GM18498 (cell line): ENCODE data around the gene HIVEP3.
"Not testable (repeated sequence)": the region's sequence is repeated elsewhere in the genome, so short reads cannot be mapped to it uniquely, and the experiment has no call there.

Experiments
- ATAC-seq: cut with Tn5 transposase; IDR thresholded peaks from one replicate; pipeline ENCODE4 v1.9.1; 2021; ENCODE audit warnings: mild to moderate bottlenecking, moderate library complexity; ENCODE audit not compliant: unreplicated experiment

Gene HIVEP3

DNA sequence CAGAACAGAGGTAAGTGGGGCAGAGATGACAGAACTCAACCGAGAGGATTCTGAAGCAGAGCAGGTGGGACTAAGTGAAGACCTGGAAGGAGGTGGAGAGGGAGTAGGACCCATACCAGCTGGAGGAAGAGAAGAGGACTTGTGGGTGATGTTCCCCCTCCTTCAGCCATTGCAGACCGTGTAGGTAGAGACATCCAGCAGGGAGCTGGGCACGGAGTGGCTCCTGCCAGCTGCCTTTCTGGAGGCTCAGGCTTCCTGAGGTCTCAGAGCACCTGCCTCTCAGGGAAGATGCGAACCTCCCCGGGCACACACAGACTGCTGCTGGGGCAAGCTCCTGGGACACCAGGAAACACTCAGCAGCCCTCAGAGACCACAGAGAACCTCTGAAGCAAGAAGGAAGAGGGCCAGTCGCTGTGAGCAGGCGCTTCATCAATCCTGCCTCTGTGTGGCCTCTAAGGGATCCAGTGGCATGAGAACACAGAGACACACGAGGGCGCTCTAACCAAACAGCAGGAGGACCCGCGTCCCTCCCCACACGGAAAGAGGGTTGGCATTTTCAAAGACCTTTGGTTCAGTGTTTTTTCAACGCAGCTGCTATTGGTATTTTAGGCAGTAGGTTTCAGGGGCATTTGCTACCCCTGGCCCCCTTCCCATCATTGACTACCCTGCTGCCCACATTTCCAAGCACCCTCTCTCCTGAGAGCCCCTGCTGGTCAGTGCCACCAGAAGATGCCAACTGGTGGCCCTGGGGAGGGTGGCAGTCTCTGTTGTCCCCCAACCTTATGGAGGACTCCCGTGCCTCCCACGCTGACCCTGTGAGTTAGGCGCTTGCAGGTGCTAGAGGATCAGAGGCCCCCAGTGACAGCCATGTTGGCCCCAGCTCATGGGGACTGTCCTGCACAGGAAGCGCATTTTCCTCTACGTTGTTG, 344.7 kb downstream of the HIVEP3 start:
- ATAC-seq, result peak; percentile 69

DNA sequence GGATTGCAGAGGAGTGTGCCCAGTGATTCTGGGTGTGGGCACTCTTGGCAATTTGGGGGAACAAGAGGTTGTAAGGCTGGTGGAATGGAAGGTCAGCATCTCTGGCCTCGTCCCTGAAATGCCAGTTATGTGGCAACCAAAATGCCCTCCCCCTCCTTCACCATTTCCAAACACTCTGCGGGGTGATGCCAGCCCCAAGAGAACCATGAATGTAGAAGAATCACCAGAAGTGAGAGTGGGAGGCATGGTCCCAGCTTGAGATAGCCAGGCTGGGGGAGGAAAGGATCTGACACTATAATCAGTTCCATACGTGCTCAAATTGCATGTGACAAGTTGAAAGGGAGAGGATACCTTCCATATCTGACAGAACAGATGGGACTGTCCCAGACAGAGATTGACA, 345.5 kb downstream of the HIVEP3 start:
- ATAC-seq, result no peak

DNA sequence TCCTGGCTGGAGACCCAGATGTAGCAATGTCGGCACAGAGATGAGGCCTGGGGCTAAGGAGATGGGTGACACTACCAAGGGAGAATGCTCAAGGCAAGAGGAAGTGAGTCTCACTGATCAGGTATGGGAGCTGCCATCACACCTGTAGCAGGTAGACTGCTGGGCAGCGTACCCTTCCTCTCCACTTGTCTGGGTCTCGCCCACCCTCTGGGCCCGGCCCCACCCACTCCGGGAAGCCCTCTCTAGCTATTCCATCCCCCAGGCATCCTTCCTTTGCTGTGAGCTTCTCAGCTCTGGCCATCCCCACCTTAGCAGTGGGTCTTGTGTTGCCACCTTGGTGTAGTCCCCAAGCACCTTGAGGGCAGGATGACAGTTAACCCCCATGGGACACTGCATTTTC, 346.5 kb downstream of the HIVEP3 start:
- ATAC-seq, result no peak

DNA sequence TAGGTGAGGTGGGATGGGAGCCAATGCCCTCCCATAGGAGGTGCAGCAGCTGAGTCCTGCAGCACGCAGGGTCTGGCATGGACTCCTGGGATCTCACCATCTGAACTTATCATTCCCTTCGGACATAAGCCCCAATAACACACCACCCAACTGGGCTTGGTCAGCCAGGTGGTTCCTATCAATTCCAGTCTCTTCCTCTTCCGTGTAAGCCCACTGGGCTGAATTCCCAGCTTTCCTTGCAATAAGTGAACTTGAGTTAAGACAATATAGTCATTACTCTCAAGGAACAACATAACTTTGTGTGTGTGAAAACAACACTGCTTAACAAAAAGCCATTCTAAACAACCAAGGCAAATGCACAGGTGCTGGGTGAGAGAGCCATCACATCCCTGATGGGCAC, 347.7 kb downstream of the HIVEP3 start:
- ATAC-seq, result no peak

DNA sequence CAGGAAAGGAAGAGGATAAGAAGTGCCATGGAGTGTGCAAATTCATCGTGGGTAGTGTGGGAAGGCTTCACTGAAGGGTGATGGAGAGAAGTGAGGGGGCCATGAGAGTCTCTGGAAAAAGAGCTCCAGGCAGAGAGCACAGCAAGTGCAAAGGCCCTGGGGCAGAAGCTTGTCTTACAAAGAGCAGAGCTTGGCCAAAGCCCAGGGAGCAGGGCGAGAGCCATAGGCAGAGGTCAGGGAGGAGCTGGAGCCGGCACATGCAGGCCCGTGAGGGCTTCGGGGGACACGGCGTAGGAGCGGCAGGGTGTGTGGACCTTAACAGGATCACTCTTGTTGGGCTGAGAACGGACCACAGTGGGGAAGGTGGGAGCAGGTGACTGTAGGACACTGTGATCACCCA, 350.5 kb downstream of the HIVEP3 start:
- ATAC-seq, result no peak

DNA sequence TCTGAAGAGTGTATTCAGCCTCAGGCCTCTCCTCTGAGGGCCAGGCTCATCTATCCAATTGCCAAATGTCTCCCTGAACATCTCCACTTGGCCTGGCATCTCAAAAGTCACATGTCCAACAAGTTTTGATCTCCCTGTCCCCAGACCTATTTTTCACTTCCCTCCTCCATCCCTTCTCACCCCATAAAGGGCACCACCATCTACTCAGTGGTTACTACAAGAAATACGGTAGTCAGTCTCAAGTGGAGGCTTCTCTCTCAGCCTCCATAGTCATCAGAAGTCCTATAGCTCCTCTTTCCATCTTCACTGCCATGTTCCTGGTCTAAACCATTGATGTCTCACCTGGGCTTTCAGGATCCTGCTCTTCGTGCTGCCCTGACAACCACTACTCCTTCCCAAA, 351.8 kb downstream of the HIVEP3 start:
- no peak for ATAC-seq

DNA sequence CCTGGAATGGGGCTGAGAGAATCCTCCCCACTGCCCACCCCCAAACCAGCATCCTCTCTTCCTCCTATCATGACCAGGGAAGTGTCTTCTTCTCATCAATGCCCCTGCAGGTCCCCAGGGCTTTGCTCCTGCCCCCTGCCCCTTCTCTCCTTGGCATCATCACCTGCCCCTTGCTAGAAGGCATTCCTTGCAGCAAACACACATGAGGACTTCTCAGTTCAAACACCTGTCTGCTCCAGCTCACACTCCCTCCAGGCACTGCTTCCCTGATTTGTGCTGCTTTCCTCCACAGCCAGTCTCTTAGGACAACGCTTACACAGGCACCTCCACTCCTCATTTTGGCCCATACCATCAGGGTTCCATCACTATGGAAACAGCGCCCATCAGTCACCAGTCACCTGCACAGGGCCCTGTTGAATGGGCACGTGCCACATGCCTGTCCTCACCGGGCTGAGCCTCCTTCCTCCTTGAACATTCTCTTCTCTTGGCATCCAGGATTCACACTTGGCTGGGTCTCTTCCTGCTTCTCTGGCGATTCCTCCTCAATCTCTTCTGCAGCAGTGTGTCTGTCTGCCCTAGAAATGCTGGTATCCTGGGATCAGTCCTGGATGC, 352.3 kb downstream of the HIVEP3 start:
- no peak for ATAC-seq

DNA sequence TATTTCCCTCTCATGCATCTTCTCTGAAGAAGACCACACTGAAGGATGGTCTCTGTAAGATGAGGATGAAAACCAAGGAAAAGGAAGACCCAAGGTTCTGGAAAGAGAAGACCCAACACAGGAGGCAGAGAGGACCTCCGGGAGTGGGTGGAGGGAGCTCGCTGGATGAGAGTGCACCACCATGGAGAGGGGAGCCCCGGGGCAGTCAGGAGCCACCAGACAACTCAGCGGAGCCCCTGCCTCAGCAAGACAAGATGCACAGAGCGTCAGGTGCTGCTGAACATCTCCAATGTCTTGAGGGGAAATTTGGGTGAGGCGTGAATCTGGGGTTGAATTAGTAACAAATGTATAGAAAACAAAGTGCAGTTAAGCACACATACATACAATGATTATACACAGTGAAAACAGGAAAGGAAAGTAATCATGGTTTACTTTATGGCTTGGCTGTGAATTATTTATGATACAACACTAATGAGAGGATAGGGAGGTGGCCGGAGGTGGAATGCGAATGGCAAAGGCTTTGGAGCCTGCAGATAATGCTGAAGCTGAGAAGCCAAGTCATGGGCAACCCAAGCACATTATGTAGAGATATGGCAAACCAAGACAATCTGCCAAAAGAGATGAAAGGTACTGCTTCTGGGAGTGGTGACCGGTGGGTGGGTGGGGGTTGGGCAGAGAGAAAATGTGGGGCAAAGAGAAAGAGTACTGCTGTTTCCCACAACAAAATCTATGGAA, 353.8 kb downstream of the HIVEP3 start:
- ATAC-seq, result no peak

DNA sequence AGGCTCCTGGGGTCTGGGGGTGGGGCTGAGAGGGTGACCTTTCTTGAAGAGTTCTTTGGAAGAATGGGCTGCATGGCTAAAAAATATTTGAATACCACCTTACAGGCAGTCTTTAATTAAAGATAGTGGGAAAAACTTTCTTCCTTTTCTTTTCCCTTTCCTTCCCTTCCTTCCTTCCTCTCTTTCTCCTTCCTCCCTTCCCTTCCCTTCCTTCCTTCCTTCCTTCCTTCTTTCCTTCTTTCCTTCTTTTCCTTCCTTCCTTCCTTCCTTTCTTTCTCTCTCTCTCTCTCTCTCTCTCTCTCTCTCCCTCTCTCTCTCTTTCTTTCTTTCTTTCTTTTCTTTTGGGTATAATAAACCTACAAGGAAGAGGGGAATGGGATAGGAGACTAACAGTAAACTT, 356.4 kb downstream of the HIVEP3 start:
- ATAC-seq, result no peak

DNA sequence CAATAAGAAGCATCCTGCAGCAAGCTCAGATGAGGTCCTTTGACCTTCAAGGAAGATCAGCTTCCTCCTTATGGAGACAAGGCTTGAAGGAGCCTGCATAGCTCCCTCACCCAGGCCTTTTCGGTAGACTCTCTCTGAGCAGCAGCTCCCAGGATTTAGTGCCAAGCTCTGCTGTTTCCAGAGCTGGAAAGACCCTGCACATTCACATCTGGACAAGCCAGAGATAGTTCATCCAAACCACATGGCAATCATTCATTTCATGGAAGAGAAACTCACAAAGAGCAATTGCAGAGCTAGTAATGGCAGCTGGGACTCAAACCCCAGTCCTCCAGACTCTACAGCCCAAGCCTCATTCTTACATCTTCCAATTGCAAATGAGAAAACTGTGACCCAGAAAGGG, 357.8 kb downstream of the HIVEP3 start:
- no peak for ATAC-seq

DNA sequence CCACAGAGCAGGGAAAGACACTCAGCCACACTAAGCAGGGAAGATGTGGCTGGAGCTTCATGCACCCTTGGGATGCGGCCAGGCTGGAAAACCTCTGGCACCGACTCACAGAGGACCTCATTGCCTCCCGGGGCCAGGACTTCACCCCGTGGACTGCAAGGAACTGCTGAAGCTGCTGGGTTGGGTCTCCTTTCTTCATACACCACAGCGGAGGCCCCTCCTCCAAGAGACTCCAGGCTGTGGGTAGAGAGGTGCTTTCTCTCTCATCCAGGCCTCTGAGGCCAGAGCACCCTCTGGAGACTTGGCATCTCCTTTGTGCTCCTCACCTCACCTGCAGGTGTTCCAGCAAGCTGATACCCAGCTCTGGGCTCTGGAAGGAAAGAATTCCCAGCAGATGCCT, 358.2 kb downstream of the HIVEP3 start:
- ATAC-seq, result no peak

DNA sequence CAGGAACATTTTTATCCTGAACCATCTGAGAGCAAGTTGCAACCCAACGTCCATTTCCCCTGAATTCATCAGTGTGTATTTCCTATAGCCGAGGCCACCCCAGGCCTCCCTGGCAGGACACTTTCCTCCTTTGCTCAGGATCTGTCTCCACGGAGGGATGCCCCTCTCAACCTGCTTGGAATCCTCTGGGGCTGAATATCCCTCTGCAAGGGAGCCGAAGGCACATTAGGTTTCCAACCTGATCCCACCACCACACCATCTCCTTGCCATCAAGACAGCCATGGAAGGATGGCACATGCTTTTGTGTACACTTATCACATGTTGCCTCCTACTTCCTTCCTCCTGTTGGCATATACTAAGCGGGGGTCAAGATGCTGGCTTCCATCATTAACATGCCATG, 359.4 kb downstream of the HIVEP3 start:
- ATAC-seq, result no peak

DNA sequence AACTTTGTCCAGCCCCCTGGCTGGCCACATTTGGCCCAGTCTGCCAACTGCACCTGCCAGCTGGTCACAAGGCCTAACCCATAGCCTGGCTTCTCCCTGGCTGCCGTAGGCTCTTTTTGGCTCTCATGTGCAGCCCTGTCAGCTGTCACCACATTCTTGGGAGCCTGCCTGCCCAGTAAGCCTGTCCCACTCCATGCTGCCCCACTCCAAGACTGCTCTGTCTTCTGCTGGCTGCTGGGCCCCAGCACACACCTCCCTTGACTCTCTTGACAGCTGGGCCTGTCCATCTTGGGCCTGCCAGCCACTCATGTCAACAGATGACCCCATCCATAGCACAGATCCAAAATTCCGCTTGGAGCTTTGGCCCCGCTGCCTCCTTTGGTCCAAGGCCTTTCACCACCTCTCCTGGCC, 360.0 kb downstream of the HIVEP3 start:
- ATAC-seq, result no peak

DNA sequence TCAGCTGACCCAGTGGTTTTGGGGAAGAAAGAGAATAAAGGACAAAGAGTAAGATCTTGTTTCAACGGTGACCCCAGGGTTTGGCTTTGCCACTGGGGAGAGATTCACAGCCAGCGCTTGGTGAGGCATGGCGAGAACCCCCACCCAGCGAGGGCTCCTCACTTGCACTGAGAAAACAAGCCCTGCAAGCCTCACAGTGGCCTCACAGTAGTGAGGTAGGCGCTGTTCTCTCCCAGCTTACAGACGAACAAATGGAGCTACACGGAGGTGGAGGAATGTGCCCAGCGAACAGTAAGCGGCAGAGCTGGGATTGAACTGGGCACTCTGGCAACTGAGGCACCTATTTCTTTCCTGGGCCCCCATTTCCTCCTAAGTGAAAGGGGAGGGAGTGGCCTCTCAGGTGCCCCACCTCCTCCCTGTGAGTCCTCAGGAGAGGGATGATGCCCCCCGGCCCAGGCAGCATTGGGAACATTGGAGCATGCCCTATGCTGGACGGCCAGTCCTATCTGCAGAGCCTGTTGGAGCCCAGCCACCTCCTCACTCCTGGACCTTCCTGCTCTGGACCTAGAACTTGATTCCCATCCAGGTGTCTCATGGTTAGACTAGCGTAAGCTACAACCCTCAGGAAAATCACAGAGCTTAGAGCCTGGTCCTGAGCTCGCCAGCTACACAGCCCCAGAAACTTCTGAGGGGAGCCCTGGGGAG, 360.8 kb downstream of the HIVEP3 start:
- ATAC-seq, result no peak

DNA sequence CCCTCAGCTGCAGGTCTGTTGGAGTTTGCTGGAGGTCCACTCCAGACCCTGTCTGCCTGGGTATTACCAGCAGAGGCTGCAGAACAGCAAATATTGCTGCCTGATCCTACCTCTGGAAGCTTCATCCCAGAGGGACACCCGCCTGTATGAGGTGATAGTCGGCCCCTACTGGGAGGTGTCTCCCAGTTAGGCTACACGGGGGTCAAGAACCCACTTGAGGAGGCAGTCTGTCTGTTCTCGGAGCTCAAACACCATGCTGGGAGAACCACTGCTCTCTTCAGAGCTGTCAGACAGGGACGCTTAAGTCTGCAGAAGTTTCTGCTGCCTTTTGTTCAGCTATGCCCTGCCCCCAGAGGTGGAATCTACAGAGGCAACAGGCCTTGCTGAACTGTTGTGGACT, 364.0 kb downstream of the HIVEP3 start:
- not testable (repeated sequence) for ATAC-seq

DNA sequence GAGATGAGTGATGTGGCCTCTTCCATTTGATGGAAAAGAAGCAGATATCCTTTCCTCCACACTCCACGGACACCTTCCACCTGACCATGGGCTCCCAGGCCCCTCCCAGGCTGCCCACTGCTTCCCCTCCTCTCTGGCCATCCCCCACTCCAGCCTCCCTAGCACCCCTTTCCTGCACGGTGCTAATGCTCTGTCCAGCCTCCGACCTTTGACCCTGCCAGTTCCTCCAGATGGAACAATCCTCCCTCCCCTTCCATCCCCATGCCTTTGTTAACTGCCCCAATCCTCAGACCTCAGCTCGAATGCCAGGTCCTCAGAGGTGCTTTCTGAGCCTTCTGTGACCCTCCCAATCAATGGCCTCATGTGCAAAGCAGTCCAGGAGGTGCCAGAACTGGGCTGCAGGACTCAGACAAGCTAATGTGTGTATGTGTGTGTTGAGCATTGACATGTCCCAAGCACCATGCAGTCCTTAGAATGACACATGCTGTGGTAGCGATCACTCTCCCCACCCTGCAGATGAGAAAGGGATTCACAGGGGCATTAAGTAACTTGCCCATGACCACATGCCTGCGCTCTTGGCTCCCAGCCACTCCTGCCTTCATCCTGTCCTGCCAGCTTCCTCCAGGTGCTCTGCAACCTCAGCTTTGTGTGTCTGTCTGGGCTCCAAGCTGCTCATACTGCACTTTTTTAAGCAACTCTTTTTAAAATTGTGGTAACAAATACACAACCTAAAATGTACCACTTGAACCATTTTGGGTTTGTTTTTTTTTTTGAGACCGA, 370.8 kb downstream of the HIVEP3 start:
- ATAC-seq, result no peak

DNA sequence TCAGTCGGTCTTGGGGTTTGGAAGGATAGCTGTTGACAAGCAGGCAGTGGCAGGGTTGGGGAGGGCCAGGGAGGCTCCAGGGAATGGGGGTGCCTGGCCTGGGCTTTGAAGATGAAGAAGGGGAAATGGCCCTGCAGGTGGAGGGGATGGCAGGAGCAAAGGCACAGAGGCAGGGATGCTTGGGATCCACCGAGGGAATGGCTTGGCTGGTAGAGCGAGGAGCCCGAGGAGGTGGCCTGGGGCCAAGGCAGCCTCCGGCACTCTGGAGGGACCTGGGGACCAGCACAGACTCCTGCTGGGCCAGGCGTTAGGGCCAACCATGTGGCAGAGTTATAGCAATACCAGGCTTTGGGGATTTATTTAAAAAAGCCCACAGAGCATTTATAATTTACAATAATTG, 371.4 kb downstream of the HIVEP3 start:
- no peak for ATAC-seq

DNA sequence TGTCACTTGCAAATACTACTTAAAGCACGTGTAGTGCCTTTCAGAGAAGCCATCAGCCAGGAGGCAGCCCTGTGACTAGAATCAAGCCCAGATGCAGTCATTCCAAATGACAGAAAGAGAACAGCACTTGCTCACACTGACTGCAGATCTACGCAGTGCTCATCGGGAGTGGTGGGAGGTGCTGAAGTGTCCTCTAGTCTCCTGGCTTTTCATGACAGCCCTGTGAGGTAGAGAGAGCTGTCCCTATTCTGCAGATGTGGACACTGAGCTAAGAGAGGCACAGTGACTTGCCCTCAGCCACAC, 371.9 kb downstream of the HIVEP3 start:
- ATAC-seq, result no peak

DNA sequence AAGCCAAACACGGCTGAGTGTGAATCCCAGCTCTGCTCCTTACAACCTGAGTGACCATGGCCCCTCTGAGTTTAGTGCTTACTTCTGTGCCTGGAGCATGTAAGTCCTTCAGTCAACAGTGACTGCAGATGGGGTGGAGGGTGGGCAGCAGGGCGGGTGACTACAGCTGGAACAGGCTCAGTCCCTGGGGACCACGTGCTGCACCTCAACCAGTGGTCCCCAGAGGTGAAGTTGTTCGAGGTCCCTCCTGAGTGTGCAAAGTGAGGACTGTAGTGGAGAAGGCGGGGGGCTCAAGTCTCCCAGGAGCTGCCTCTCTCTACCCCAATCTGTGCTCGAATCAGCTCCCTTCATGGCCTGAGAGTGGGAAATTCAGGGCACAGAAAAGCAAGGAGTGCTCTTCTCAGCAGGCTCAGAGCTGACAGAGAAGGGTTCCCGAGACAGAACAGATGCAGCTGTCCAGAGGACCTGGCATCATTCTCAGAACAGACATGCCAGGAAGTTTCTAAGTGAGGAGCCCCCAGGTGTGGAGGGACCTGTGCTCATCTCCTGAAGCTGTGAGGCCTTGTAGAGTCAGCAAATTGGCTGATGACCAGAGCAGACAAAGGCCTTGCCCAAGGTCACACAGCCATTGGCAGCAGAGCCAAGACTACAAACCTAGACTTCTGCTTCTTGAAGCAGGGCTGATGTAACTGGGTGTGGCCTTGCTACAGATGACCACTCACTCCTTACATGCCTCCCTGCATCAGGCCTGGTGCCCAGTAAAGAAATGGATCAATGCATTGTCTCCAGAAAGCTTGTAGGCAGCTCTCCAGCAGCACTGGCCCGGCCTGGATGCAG, 372.5 kb downstream of the HIVEP3 start:
- no peak for ATAC-seq
